ENCODE results near the gene PALD1. TPM values are rescaled to one million over a fixed set of nuclear protein-coding genes. Genes with fewer than 3 reads are reported as not detected.

Gene PALD1
- total RNA-seq, 4 donors from 2014 or later, result 10.7 to 28.2 (median 14.0) TPM

GRCh38 chr10:70445718-70446657, 32.6 kb upstream of the PALD1 start:
- H3K36me3 ChIP-seq, result no peaks in the 10 kb centered on the region
- WGBS, 2 donors, result 71 to 80% methylated on average over 8 of the region's 8 CpGs

DNA sequence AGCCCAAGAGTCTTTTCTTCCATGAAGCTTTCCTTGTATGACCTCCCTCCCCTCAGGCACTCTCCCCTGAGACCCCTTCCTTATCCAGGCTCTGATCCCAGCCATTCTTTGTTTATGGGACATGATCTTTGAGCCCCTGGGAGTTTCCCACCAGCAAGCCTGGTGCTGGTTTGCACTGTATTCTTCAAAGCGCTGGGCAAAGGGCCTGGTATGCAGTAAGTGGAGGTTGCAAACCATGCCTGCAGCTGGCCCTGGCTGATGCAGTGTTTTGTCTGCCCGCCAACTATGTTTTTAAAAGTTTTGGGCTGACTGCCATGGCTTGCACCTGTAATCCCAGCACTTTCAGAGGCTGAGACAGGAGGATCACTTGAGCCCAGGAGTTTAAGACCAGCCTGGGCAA, 30.3 kb upstream of the PALD1 start:
- TF ChIP-seq, protein P1, sequence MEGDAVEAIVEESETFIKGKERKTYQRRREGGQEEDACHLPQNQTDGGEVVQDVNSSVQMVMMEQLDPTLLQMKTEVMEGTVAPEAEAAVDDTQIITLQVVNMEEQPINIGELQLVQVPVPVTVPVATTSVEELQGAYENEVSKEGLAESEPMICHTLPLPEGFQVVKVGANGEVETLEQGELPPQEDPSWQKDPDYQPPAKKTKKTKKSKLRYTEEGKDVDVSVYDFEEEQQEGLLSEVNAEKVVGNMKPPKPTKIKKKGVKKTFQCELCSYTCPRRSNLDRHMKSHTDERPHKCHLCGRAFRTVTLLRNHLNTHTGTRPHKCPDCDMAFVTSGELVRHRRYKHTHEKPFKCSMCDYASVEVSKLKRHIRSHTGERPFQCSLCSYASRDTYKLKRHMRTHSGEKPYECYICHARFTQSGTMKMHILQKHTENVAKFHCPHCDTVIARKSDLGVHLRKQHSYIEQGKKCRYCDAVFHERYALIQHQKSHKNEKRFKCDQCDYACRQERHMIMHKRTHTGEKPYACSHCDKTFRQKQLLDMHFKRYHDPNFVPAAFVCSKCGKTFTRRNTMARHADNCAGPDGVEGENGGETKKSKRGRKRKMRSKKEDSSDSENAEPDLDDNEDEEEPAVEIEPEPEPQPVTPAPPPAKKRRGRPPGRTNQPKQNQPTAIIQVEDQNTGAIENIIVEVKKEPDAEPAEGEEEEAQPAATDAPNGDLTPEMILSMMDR (IDR thresholded peaks at IDR 0.05), result no peak
- TF ChIP-seq POLR2A (IDR thresholded peaks at IDR 0.05), result no peak
- no peaks in the 10 kb centered on the region for H3K4me1 ChIP-seq
- DNase-seq, result peak in 1 of 2 donors; percentile 15
- no peak overlapping the region for H3K27ac ChIP-seq
- no peaks in the 10 kb centered on the region for H3K36me3 ChIP-seq
- WGBS, 2 donors, result 45 to 50% methylated on average over 2 of the region's 2 CpGs
- H3K27me3 ChIP-seq, result no peaks in the 10 kb centered on the region
- intact Hi-C loops (cut with DNase I), result no loop called here
- no peak overlapping the region for H3K4me3 ChIP-seq (replicated peaks in 1 of 3)
- H3K9me3 ChIP-seq, result no peaks in the 10 kb centered on the region

More at GRCh38 chr10:70445718-70446657, 32.6 kb upstream of the PALD1 start:
- intact Hi-C loops (cut with DNase I), result no loop called here
- no peak for DNase-seq
- Histone ChIP-seq H3K4me3 (replicated peaks in 1 of 3) (no peak overlapping the region), H3K27me3 (peaks cover 6% of the 10 kb centered on the region), H3K27ac (no peak overlapping the region), H3K4me1 (peaks cover 4 to 6% of the 10 kb centered on the region in 2 donors), H3K9me3 (no peaks in the 10 kb centered on the region)
- TF ChIP-seq, protein P1 (IDR thresholded peaks at IDR 0.05), result no peak
- no peak for TF ChIP-seq POLR2A (IDR thresholded peaks at IDR 0.05)

DNA sequence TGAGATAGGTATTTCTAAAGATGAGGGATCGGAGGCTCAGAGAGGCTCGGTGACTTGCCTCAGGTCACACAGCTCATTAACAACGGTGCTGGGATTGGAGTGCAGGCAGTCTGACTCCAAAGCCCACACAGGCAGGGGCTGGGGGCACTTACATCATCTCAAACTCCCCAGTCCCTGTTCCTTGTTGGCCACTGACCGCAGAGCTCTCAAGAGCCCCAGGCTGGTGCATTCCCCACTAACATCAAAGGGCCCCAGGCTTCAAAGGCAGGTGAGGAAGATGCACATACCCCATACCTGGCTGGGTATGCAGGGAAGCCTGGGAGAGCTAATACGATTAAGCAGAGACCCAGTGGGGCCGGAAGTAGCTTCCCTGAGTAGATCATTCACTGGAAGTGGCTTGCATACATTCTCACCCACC, 23.3 kb upstream of the PALD1 start:
- WGBS, 2 donors, result 56 to 63% methylated on average over 5 to 6 of the region's 6 CpGs
- H3K9me3 ChIP-seq, result no peaks in the 10 kb centered on the region
- no peaks in the 10 kb centered on the region for H3K36me3 ChIP-seq
- H3K4me3 ChIP-seq (replicated peaks in 1 of 3), result no peak overlapping the region
- no peaks in the 10 kb centered on the region for H3K27me3 ChIP-seq
- intact Hi-C loops (cut with DNase I), result no loop called here
- no peak for TF ChIP-seq POLR2A (IDR thresholded peaks at IDR 0.05)
- TF ChIP-seq, protein P1 (IDR thresholded peaks at IDR 0.05), result no peak
- no peak overlapping the region for H3K27ac ChIP-seq
- H3K4me1 ChIP-seq, result peaks cover 5 to 11% of the 10 kb centered on the region in 2 donors
- no peak for DNase-seq

- H3K36me3 ChIP-seq, result no peaks in the 10 kb centered on the region
- no peak for TF ChIP-seq POLR2A (IDR thresholded peaks at IDR 0.05)
- TF ChIP-seq, protein P1 (IDR thresholded peaks at IDR 0.05), result no peak
- no peak overlapping the region for H3K4me3 ChIP-seq (replicated peaks in 1 of 3)
- intact Hi-C loops (cut with DNase I), result no loop called here
- H3K9me3 ChIP-seq, result no peaks in the 10 kb centered on the region
- no peak for DNase-seq
- H3K27me3 ChIP-seq, result no peaks in the 10 kb centered on the region
- peaks cover 5 to 11% of the 10 kb centered on the region in 2 donors for H3K4me1 ChIP-seq
- H3K27ac ChIP-seq, result no peak overlapping the region
- 81 to 84% methylated on average over 8 of the region's 8 CpGs for WGBS, 2 donors
Measured at GRCh38 chr10:70456164-70456563, 22.4 kb upstream of the PALD1 start.

- Histone ChIP-seq H3K9me3 (no peaks in the 10 kb centered on the region), H3K27me3 (no peaks in the 10 kb centered on the region), H3K27ac (no peak overlapping the region), H3K36me3 (no peaks in the 10 kb centered on the region), H3K4me3 (replicated peaks in 1 of 3) (peak overlapping the region in 1 of 3 donors; percentile 18), H3K4me1 (peaks cover 10 to 16% of the 10 kb centered on the region in 2 donors)
- DNase-seq, result no peak
- intact Hi-C loops (cut with DNase I), result no loop called here
- TF ChIP-seq POLR2A (IDR thresholded peaks at IDR 0.05), result no peak
- TF ChIP-seq, protein P1 (IDR thresholded peaks at IDR 0.05), result no peak
- WGBS, 2 donors, result 40 to 53% methylated on average over 13 to 17 of the region's 17 CpGs
Measured at GRCh38 chr10:70457759-70458305, 20.7 kb upstream of the PALD1 start.

All from thyroid gland (tissue), 4 donors.